Measurements from ENCODE around the gene IL3. TPM values are rescaled to one million over a fixed set of nuclear protein-coding genes. Genes with fewer than 3 reads are reported as not detected.

IL3 gene
- polyA plus RNA-seq, 3 donors: not detected

DNA sequence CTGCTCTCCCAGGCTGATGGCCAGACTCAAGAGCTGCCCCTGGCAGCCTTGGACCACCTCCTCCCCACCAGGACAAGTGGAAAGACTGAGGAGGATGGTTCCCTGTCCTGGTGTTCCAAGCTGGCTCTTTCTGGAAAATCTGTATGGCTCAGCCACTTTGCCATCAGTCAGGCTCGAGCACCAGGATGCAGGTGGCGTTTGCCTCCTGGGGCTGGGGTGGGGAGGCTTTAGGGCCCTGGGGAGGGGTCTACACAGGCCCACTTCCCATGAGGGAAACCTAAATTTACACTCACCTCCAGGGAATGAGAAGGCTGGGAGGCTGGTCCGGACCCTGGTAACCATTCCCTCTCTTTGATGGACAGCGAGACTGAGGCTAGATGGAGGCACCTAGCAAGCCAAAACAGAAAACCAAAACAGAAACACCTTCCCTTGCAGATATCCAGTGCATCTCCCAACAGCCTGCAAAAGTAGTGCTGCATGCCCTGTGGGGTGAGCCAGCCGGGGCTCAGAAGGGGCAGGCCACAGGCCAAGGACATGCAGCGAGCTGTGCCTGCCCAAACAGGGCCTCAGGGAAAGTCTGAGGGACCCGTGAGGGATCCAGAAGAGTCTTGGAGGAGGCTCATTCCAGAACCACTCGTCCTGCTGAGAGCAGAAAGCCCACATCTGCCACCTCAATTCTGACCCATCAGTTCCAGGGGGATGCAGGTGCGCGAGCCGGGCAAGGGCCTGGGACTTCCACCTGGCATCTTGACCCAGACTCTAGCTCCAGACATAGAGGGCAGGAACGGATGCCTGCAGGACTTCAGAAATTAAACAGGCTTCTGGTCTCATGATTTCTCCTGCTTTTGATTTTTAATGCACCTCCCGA, 7.7 kb downstream of the IL3 start:
- DNase-seq (ENCODE audit: extremely low read depth in 1 of 11, low read depth in 9 of 11, low spot score in 4 of 11): no peak

DNA sequence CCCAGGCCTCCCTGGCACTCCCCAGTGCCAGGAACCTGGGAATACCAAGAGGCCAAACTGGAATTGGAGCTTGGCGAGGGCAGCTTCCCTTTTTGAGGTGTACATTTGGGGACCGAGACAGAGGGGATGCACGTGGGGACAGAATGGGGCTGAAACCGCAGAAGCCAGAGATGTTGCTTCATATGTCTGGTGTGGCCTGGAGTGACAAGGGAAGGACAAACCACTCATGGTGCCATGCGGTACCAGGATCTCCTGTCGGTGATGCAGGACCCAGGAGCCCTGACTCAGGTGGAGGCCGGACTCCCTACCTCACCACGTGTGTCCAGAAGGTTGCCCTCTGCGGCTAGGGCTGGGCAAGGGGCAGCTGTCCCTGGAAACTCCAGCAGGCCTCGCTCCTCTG, 9.1 kb downstream of the IL3 start:
- no peak for DNase-seq (ENCODE audit: extremely low read depth in 1 of 11, low read depth in 9 of 11, low spot score in 4 of 11)

DNA sequence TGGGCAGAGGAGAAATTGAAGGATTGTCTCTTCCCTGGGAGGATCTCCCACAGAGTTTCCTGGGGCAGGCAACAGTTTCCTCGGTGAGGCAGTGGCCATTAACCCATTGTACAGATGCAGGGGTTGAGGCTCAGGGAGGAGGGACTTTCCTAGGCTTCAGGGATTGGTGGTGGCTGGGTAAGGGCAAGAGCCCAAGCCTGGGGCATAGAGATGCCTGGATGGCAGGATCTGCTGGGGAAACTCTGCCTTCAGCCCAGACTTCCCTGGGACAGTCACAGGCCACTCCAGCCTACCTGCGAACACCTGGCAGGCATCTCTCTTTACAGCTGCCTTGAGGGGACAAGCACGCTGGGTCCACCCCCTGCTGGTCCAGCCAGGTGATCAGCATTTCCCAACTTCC, 9.5 kb downstream of the IL3 start:
- no peak for DNase-seq (ENCODE audit: extremely low read depth in 1 of 11, low read depth in 9 of 11, low spot score in 4 of 11)

DNA sequence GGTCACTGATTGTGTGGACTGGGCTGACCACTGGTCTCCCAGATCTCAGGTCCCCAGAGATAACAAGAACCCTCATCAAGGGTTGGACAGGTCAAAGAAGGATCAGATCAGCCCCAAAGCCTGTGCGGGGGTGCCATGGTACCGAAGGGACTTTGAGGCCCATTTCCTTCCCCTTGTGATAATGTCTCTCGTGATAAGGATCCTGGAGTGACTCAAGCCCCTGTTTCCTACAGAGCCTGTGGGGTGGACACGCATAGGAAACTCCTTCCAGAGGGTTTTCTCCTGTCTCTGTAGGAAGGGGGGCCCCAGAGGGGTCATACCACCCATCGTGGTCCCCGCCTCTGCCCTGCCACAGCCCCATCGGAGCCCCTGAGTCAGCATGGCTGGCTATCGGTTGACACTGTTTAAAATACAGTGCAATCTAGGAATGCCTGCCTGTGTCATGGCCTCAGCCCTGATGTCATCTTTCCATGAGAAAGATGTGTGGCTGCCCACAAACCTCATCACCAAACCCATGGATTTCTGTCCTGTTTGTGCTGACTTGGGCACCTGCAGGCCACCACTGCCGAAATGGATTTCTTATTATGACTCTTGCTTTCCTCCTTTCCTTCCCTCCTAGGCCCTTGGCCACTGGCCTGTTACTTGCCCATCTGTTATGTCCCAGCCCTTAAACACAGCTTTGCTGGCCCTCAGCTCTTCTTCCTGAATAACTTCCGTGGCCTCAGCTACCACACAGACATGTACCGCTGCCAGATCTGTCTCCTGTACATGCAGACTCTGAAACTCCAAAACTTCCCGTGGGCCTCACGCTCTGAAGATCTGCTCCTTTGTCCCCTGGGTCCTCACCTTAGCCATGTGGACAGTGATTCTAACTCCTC, 10.2 kb downstream of the IL3 start:
- no peak for DNase-seq (ENCODE audit: extremely low read depth in 1 of 11, low read depth in 9 of 11, low spot score in 4 of 11)

DNA sequence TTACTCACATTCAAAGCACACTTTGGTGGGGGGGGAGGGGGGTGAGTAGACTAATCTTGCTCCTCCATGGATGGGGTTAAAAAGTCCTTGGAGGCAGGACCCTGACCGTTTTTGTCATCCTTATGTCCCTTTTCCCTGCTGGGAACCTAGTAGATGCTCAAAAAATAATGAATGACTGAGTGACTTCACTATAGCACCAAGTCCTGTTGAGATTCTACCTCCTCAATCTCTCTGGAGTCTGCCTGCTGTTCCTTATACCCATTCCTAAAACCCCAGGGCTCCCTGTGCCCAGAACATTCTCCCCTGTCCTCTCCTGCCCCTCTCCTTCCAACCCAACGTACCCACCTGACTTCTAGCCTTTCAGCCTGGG, 10.9 kb downstream of the IL3 start:
- DNase-seq (ENCODE audit: extremely low read depth in 1 of 11, low read depth in 9 of 11, low spot score in 4 of 11): no peak

DNA sequence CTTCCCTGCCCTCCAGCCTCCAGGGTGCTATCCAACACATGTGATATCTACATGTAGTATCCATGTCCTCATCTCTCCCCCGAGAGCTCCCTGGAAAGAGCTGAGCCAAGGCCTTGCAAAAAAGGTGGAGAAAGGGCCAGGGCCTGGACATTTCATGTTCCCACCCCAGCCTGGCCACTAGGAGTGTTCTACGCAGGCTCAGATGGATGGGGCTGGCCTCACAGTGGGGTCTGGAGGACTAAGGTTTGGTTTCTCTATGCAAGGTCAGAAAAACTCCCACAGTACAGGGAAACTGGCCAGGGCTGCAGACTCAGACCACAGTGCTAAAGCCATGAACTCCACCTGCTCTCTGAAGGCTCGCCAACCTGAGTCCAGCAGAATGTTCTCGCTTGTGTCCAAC, 11.6 kb downstream of the IL3 start:
- no peak for DNase-seq (ENCODE audit: extremely low read depth in 1 of 11, low read depth in 9 of 11, low spot score in 4 of 11)

DNA sequence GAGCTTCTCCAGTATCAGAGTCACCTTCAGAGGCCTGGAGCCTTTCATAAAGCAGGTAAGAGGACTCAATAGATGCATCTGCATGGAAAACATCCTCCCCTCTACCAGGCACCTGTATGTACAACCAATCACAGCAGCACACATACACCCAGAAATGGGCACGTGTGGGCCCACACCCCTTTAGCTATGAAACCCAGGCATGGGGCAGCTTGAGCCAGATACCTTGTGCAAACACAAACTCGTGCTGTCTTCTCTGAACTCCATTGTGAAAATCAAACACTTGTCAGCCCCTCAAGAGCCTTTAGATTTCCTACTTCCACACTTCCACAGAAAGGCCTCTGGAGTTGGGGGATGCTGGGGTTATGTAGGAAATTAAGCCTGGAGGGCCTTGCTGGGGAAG, 12.1 kb downstream of the IL3 start:
- DNase-seq (ENCODE audit: extremely low read depth in 1 of 11, low read depth in 9 of 11, low spot score in 4 of 11): no peak

DNA sequence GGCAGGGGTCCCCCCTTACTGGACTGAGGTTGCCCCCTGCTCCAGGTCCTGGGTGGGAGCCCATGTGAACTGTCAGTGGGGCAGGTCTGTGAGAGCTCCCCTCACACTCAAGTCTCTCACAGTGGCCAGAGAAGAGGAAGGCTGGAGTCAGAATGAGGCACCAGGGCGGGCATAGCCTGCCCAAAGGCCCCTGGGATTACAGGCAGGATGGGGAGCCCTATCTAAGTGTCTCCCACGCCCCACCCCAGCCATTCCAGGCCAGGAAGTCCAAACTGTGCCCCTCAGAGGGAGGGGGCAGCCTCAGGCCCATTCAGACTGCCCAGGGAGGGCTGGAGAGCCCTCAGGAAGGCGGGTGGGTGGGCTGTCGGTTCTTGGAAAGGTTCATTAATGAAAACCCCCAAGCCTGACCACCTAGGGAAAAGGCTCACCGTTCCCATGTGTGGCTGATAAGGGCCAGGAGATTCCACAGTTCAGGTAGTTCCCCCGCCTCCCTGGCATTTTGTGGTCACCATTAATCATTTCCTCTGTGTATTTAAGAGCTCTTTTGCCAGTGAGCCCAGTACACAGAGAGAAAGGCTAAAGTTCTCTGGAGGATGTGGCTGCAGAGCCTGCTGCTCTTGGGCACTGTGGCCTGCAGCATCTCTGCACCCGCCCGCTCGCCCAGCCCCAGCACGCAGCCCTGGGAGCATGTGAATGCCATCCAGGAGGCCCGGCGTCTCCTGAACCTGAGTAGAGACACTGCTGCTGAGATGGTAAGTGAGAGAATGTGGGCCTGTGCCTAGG, 13.0 kb downstream of the IL3 start, which contains the start of gene CSF2:
Gene CSF2, plus strand, starts transcription at position 559 of the 783 bp plus-strand sequence. Its CDS starts 35 bp downstream, at position 594.
- no peak for DNase-seq (ENCODE audit: extremely low read depth in 1 of 11, low read depth in 9 of 11, low spot score in 4 of 11)

DNA sequence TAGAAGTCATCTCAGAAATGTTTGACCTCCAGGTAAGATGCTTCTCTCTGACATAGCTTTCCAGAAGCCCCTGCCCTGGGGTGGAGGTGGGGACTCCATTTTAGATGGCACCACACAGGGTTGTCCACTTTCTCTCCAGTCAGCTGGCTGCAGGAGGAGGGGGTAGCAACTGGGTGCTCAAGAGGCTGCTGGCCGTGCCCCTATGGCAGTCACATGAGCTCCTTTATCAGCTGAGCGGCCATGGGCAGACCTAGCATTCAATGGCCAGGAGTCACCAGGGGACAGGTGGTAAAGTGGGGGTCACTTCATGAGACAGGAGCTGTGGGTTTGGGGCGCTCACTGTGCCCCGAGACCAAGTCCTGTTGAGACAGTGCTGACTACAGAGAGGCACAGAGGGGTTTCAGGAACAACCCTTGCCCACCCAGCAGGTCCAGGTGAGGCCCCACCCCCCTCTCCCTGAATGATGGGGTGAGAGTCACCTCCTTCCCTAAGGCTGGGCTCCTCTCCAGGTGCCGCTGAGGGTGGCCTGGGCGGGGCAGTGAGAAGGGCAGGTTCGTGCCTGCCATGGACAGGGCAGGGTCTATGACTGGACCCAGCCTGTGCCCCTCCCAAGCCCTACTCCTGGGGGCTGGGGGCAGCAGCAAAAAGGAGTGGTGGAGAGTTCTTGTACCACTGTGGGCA, 13.8 kb downstream of the IL3 start:
- no peak for DNase-seq (ENCODE audit: extremely low read depth in 1 of 11, low read depth in 9 of 11, low spot score in 4 of 11)

DNA sequence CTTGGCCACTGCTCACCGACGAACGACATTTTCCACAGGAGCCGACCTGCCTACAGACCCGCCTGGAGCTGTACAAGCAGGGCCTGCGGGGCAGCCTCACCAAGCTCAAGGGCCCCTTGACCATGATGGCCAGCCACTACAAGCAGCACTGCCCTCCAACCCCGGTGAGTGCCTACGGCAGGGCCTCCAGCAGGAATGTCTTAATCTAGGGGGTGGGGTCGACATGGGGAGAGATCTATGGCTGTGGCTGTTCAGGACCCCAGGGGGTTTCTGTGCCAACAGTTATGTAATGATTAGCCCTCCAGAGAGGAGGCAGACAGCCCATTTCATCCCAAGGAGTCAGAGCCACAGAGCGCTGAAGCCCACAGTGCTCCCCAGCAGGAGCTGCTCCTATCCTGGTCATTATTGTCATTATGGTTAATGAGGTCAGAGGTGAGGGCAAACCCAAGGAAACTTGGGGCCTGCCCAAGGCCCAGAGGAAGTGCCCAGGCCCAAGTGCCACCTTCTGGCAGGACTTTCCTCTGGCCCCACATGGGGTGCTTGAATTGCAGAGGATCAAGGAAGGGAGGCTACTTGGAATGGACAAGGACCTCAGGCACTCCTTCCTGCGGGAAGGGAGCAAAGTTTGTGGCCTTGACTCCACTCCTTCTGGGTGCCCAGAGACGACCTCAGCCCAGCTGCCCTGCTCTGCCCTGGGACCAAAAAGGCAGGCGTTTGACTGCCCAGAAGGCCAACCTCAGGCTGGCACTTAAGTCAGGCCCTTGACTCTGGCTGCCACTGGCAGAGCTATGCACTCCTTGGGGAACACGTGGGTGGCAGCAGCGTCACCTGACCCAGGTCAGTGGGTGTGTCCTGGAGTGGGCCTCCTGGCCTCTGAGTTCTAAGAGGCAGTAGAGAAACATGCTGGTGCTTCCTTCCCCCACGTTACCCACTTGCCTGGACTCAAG, 14.6 kb downstream of the IL3 start:
- no peak for DNase-seq (ENCODE audit: extremely low read depth in 1 of 11, low read depth in 9 of 11, low spot score in 4 of 11)

DNA sequence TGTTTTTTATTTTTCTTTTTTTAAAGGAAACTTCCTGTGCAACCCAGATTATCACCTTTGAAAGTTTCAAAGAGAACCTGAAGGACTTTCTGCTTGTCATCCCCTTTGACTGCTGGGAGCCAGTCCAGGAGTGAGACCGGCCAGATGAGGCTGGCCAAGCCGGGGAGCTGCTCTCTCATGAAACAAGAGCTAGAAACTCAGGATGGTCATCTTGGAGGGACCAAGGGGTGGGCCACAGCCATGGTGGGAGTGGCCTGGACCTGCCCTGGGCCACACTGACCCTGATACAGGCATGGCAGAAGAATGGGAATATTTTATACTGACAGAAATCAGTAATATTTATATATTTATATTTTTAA, 15.2 kb downstream of the IL3 start:
- DNase-seq (ENCODE audit: extremely low read depth in 1 of 11, low read depth in 9 of 11, low spot score in 4 of 11): no peak

DNA sequence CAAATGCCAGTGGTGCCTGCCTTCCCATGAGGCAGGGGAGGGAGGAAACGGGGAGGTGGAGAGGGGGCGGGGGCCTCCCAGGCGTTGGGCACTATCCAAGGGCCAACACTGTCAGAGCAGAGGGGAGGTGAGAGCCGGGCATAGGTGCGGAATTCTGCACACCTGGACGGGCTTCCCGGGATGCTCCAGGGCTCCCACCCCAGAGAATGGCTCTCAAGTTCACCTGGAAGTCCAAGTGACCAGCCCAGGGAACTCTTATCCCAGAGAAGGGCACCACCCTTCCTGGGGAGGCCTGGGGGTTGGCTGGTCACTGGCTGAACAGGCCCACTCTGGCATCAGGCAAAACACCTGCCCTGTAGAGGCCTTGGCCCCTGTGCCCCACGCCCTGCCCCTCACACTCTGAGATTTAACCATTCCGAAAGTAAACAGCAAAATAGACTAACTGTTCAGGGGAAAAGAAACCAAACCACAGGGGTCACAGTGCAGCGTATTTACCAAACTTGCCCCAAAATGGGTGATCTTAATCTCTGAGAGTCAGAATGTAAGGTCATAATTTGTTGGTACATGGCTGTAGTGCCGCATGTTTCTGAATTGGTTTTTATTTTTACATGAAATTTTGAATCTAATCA, 15.9 kb downstream of the IL3 start:
- DNase-seq (ENCODE audit: extremely low read depth in 1 of 11, low read depth in 9 of 11, low spot score in 4 of 11): no peak

DNA sequence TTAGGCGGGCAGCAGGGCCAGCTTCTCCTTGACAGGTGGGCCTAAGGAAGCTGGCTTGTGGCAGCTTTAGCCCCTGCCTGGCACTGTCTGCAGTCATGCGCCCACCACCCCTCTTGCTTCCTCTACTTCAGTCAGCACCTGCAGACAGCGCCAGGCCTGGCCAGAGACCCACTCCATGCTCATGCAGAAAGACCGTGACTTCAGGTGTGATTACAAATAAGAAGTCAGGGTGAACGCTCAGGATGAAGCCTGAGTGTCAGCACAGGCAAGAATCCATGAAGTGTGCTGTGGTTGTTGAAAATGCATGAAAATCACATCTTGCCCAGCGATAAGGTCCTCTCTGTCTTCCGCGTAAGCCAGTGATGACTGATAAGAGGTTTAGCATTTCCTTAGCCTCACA, 16.5 kb downstream of the IL3 start:
- DNase-seq (ENCODE audit: extremely low read depth in 1 of 11, low read depth in 9 of 11, low spot score in 4 of 11): no peak

DNA sequence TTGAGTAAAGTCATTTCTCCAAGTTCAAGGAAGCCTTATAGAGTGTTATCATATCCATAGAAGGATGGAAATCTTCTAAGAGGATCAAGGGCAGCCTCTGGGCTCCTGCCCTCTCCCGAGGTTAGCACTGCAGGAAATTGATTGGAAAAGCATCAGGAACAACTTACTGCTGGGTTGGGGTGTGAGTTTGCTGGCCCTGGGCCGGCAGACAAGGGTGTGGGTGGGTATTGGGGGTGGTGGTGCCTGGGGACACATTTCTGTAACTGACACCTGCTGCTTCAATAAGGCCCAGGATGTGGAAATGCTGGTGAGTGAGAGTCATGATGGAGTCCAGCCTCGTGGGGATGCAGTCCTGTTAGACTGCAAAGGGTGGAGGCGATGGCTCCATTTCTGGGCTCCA, 18.6 kb downstream of the IL3 start:
- no peak for DNase-seq (ENCODE audit: extremely low read depth in 1 of 11, low read depth in 9 of 11, low spot score in 4 of 11)

DNA sequence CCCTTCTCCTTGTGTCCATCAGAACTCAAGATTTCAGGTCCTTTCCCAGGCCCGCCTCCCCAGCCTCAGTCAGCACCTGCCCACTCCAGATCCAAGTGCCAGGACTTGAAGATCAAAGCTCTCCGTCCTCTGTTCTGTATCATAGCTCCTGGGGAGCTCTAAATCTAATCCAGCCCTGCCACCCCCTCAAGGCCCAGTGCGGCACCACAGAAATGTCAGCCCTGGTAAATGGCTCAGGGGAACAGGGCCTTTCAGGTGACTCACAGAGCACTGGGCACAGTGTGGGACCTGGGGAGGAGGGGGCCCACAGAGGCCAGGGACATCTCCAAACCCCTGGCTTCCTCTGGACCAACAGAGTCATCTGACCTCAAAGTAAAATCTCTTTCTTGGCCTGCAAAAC, 19.2 kb downstream of the IL3 start:
- DNase-seq (ENCODE audit: extremely low read depth in 1 of 11, low read depth in 9 of 11, low spot score in 4 of 11): no peak

DNA sequence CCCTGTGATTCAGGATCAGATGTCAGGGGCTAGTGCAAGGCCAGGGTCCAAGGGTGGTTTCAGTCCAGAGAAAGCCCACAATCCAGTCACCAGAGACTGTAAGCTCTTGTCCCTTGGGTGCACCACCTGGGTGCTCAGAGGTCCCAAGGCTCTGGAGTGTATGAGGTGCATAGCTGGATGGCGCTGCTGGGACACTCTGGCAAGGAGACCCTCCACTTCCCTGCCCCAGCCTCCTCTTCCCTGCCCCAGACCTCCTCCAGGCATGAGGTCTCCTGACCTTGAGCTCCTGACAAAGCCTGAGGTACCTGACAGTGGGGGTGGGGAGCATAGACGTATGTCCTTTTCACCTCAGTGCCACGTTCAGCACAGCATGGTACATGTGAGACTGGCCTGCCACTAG, 20.1 kb downstream of the IL3 start:
- no peak for DNase-seq (ENCODE audit: extremely low read depth in 1 of 11, low read depth in 9 of 11, low spot score in 4 of 11)

DNA sequence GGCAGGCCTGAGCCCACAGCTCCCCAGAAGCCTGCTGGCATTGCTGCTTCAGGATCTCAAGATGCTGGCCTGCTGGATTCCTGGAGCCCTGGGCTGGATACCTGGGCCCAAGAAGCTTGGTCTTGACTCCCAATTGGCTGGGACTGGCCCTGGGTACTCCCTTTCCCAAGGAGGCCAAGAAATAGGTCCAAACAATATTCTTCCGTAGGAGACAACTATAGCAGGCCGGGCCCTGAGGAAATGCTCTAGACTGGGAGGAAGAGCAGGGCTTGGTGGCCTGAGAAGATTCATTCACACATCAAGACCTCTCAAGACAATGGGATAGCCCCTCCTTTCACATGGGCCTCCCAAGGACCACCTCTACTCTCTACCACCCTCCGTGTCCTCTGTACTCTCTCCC, 21.0 kb downstream of the IL3 start:
- DNase-seq (ENCODE audit: extremely low read depth in 1 of 11, low read depth in 9 of 11, low spot score in 4 of 11): no peak
